HepG2 (cell line): ENCODE measurements around the gene RPTN.

Experiments used
- SP1 ChIP-seq, 2 experiments: fragments of 450-650 bp in 1 of 2; sonication (generic) in 1 of 2; formaldehyde crosslinking in 1 of 2; IDR thresholded peaks; 2 replicates each; pipeline versions ENCODE4 v1.4.0 to v1.6.1; 2016 to 2020; ENCODE audit warnings: missing genetic modification reagents in 1 of 2
- TCF7 ChIP-seq: sonication (generic); IDR thresholded peaks from 2 replicates; pipeline ENCODE4 v1.6.1; 2016; ENCODE audit warnings: antibody characterized with exemption, low read depth
- XRCC5 ChIP-seq: fragments of 200-400 bp; formaldehyde crosslinking; optimal IDR thresholded peaks from 2 replicates; pipeline ENCODE3; 2017; ENCODE audit warnings: mild to moderate bottlenecking, low read length
- ZFX ChIP-seq: sonication (generic); formaldehyde crosslinking; IDR thresholded peaks from 2 replicates; pipeline ENCODE4 v1.4.0; 2020; ENCODE audit warnings: mild to moderate bottlenecking, low read depth, missing genetic modification reagents, moderate library complexity
- ZNF451 ChIP-seq: sonication (generic); formaldehyde crosslinking; IDR thresholded peaks from 2 replicates; pipeline ENCODE4 v1.5.0; 2020; ENCODE audit warnings: mild to moderate bottlenecking, missing genetic modification reagents
- TF ChIP-seq, protein P1 (sequence below): sonication (generic); formaldehyde crosslinking; IDR thresholded peaks from 2 replicates; pipeline ENCODE4 v1.4.0; 2020; ENCODE audit warnings: missing genetic modification reagents, borderline replicate concordance
- TF ChIP-seq, protein P2 (sequence below): sonication (generic); formaldehyde crosslinking; IDR thresholded peaks from 2 replicates; pipeline ENCODE4 v1.4.0; 2020; ENCODE audit warnings: missing genetic modification reagents
- TF ChIP-seq, protein P3 (sequence below): sonication (generic); formaldehyde crosslinking; IDR thresholded peaks from 2 replicates; pipeline ENCODE4 v1.5.0; 2020; ENCODE audit warnings: mild to moderate bottlenecking, missing genetic modification reagents, moderate library complexity

DNA sequence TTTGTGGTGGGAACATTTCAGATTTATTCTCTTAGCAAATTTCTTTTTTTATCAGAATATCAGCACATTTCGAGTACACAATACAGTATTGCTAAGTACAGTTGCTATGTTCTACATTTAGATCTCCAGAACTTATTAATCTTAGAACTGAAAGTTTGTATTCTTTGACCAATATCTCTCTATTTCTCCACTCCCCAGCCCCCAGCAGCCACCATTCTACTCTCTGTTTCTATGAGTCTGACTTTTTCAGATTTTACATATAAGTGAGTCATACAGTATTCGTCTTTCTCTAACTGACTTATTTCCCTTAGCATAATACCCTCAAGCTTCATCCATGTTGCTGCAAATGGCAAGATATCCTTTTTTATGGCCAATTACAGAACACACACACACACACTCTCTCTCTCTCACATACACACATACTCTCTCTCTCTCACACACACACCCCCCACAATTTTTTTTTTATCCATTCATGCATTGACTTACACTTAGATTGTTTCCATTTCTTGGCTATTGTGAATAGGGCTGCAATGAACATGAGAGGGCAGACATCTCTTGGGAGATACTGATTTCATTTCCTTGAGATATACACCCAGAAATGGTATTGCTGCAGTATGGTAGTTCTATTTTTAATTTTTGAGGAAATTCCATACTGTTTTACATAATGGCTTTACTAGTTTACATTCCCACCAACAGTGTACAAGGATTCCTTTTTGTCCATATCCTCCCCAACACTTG is 15.7 kb downstream of the RPTN start:
- TF ChIP-seq, protein P1, sequence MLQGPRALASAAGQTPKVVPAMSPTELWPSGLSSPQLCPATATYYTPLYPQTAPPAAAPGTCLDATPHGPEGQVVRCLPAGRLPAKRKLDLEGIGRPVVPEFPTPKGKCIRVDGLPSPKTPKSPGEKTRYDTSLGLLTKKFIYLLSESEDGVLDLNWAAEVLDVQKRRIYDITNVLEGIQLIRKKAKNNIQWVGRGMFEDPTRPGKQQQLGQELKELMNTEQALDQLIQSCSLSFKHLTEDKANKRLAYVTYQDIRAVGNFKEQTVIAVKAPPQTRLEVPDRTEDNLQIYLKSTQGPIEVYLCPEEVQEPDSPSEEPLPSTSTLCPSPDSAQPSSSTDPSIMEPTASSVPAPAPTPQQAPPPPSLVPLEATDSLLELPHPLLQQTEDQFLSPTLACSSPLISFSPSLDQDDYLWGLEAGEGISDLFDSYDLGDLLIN (CRISPR knock-in tag), result no peak
- TF ChIP-seq, protein P2, sequence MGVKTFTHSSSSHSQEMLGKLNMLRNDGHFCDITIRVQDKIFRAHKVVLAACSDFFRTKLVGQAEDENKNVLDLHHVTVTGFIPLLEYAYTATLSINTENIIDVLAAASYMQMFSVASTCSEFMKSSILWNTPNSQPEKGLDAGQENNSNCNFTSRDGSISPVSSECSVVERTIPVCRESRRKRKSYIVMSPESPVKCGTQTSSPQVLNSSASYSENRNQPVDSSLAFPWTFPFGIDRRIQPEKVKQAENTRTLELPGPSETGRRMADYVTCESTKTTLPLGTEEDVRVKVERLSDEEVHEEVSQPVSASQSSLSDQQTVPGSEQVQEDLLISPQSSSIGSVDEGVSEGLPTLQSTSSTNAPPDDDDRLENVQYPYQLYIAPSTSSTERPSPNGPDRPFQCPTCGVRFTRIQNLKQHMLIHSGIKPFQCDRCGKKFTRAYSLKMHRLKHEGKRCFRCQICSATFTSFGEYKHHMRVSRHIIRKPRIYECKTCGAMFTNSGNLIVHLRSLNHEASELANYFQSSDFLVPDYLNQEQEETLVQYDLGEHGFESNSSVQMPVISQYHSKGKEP (CRISPR knock-in tag), result no peak
- TF ChIP-seq ZFX (CRISPR knock-in tag), result no peak
- TF ChIP-seq ZNF451, result no peak
- TF ChIP-seq TCF7, result no peak
- TF ChIP-seq SP1 (IDR thresholded peaks at IDR 0.05), result no peak
- TF ChIP-seq SP1 (CRISPR knock-in tag; IDR thresholded peaks at IDR 0.05), result no peak
- TF ChIP-seq, protein P3, sequence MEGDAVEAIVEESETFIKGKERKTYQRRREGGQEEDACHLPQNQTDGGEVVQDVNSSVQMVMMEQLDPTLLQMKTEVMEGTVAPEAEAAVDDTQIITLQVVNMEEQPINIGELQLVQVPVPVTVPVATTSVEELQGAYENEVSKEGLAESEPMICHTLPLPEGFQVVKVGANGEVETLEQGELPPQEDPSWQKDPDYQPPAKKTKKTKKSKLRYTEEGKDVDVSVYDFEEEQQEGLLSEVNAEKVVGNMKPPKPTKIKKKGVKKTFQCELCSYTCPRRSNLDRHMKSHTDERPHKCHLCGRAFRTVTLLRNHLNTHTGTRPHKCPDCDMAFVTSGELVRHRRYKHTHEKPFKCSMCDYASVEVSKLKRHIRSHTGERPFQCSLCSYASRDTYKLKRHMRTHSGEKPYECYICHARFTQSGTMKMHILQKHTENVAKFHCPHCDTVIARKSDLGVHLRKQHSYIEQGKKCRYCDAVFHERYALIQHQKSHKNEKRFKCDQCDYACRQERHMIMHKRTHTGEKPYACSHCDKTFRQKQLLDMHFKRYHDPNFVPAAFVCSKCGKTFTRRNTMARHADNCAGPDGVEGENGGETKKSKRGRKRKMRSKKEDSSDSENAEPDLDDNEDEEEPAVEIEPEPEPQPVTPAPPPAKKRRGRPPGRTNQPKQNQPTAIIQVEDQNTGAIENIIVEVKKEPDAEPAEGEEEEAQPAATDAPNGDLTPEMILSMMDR (CRISPR knock-in tag), result no peak
- no peak for TF ChIP-seq XRCC5
